Esophagus muscularis mucosa (tissue), 4 donors: Measurements from ENCODE around the gene UCK1. TPM values are rescaled to one million over a fixed set of nuclear protein-coding genes. Genes with fewer than 3 reads are reported as not detected.

Experiments used
- DNase-seq: peaks from one replicate; pipeline ENCODE4 v3.0.0-alpha.2; 2017; ENCODE audit errors: extremely low spot score
- H3K27ac ChIP-seq, 4 donors: fragments of 200-600 bp; sonication (generic); replicated peaks in 1 of 4; 1 replicate in 3 of 4; 2 replicates in 1 of 4; pipeline ENCODE4 v1.5.1; 2016 to 2019; ENCODE audit warnings: mild to moderate bottlenecking in 1 of 4
- H3K27me3 ChIP-seq, 4 donors: fragments of 200-600 bp; sonication (generic); one replicate each; pipeline versions ENCODE4 v1.5.1 to v1.6.0; 2016 to 2019
- H3K36me3 ChIP-seq, 4 donors: fragments of 200-600 bp; sonication (generic); one replicate each; pipeline ENCODE4 v1.5.1; 2016 to 2019
- H3K4me1 ChIP-seq, 4 donors: fragments of 200-600 bp; sonication (generic); one replicate each; pipeline ENCODE4 v1.5.1; 2016 to 2019
- H3K4me3 ChIP-seq, 4 donors: fragments of 200-600 bp; sonication (generic); 1 replicate in 2 of 4; 2 replicates in 2 of 4; pipeline ENCODE4 v1.5.1; 2016 to 2019; ENCODE audit warnings: mild to moderate bottlenecking in 4 of 4, moderate library complexity in 1 of 4
- H3K9me3 ChIP-seq, 4 donors: fragments of 200-600 bp; sonication (generic); 1 replicate in 3 of 4; 2 replicates in 1 of 4; pipeline ENCODE4 v1.5.1; 2016 to 2019
- EP300 ChIP-seq: sonication (generic); formaldehyde crosslinking; IDR thresholded peaks from one replicate; pipeline ENCODE4 v1.6.1; 2017; ENCODE audit warnings: antibody characterized with exemption
- POLR2A ChIP-seq: fragments of 450-650 bp; IDR thresholded peaks from one replicate; pipeline ENCODE4 v1.6.1; 2017; ENCODE audit warnings: antibody characterized with exemption, moderate library complexity, mild to moderate bottlenecking, low read depth
- POLR2AphosphoS5 ChIP-seq, 2 donors: sonication (generic); formaldehyde crosslinking; IDR thresholded peaks; one replicate each; pipeline ENCODE4 v1.6.1; 2017; ENCODE audit warnings: antibody characterized with exemption in 2 of 2
- WGBS: methylation state at CpG from one replicate; pipeline ENCODE4 v1.1.5; 2018; 5-methylcytosine and 5-hydroxymethylcytosine counted together
- intact Hi-C: fragments of 100-400 bp; cut with DNase I; formaldehyde crosslinking; loops from one replicate; pipeline ENCODE4 v1.15.1; 2023
- small RNA-seq, 3 donors: library from RNA; depleted of rRNA; stranded (forward); fragments of <200 nt; gene quantifications; one replicate each; pipeline ENCODE3, GENCODE V24; 2016
- total RNA-seq, 4 donors: library from RNA; depleted of rRNA; stranded (reverse); fragments of >200 nt; gene quantifications; one replicate each; pipeline versions ENCODE4 v1.1.0 to v1.2.1, GENCODE V29; 2016
- TF ChIP-seq, protein P1 (sequence below), 3 experiments: fragments of 200-600 bp in 2 of 3; fragments of 450-650 bp in 1 of 3; sonication (generic) in 2 of 3; IDR thresholded peaks; one replicate each; pipeline ENCODE4 v1.5.1; 2017 to 2019; ENCODE audit warnings: antibody characterized with exemption in 3 of 3, mild to moderate bottlenecking in 2 of 3, moderate library complexity in 1 of 3

UCK1 gene
- total RNA-seq, 4 donors from 2014 or later, result 47.3 to 63.9 (median 54.0) TPM

DNA sequence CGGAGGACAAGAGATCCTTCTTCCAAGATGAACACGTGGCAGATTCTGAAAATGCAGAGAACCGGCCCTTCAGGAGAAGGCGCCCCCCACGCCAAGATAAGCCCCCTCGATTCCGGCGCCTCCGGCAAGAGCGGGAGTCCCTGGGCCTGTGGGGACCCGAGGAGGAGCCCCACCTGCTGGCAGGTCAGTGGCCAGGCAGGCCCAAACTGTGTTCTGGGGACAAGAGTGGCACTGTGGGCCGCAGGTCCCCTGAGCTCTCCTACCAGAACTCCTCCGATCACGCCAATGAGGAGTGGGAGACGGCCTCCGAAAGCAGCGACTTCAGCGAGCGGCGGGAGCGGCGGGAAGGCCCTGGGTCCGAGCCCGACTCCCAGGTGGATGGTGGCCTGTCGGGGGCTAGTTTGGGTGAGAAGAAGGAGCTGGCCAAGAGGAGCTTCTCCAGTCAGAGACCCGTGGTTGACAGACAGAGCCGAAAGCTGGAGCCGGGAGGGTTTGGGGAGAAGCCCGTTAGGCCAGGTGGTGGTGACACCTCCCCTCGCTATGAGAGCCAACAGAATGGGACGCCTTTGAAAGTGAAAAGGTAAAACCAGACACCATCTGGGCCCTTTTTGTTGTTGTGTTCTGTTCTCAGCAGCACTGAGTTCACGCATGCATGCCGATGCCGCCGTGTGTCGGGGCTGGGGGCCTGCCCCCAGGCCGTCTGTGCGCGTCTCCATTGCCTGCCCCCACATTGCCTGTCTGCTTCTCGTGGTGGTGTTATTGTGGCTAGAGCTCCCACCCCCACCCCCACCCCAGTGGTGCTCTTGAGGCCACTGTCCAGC is 54.9 kb downstream of the UCK1 start:
- Histone ChIP-seq H3K9me3 (no peaks in the 10 kb centered on the region), H3K4me1 (peaks cover 8 to 19% (median 15%) of the 10 kb centered on the region in 4 donors), H3K36me3 (peaks cover 88 to 100% (median 98%) of the 10 kb centered on the region in 4 donors), H3K4me3 (no peak overlapping the region), H3K27me3 (no peaks in the 10 kb centered on the region), H3K27ac (no peak overlapping the region)
- 91% methylated on average over 38 of the region's 40 CpGs for WGBS
- intact Hi-C loops, result loop anchor here (5.0 kb wide), 2 partner anchors 109 to 129 kb away; no protein-coding TSS in a partner anchor
- TF ChIP-seq, protein P1, sequence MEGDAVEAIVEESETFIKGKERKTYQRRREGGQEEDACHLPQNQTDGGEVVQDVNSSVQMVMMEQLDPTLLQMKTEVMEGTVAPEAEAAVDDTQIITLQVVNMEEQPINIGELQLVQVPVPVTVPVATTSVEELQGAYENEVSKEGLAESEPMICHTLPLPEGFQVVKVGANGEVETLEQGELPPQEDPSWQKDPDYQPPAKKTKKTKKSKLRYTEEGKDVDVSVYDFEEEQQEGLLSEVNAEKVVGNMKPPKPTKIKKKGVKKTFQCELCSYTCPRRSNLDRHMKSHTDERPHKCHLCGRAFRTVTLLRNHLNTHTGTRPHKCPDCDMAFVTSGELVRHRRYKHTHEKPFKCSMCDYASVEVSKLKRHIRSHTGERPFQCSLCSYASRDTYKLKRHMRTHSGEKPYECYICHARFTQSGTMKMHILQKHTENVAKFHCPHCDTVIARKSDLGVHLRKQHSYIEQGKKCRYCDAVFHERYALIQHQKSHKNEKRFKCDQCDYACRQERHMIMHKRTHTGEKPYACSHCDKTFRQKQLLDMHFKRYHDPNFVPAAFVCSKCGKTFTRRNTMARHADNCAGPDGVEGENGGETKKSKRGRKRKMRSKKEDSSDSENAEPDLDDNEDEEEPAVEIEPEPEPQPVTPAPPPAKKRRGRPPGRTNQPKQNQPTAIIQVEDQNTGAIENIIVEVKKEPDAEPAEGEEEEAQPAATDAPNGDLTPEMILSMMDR (IDR thresholded peaks at IDR 0.05), result peak in 2 of 3 experiments; percentile 32 to 54
- TF ChIP-seq EP300, result no peak
- no peak for DNase-seq

DNA sequence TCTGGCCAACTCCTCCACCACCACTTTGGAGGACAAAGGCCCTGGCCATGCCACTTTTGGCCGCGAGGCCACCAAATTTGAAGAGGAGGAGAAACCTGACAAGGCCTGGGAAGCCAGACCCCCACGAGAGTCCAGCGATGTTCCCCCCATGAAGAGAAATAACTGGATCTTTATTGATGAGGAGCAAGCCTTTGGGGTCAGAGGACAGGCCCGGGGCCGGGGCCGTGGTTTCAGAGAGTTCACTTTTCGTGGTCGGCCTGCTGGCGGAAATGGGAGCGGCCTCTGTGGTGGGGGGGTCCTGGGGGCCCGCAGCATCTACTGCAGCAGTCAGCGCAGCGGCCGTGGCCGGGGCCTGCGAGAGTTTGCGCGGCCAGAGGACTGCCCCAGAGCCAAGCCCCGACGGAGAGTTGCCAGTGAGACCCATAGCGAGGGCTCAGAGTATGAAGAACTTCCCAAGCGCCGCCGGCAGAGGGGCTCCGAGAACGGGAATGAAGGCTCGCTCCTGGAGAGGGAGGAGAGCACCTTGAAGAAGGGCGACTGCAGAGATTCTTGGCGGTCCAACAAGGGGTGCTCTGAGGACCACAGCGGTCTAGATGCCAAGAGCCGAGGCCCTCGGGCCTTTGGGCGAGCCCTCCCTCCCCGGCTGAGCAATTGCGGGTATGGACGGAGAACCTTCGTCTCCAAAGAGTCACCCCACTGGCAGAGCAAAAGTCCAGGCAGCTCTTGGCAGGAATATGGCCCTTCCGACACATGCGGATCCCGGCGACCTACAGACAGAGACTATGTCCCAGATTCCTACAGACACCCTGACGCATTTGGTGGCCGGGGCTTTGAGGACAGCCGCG is 55.7 kb downstream of the UCK1 start:
- WGBS, result 94% methylated on average over 38 of the region's 46 CpGs
- Histone ChIP-seq H3K27me3 (no peaks in the 10 kb centered on the region), H3K4me1 (peaks cover 6 to 19% (median 8%) of the 10 kb centered on the region in 4 donors), H3K27ac (no peak overlapping the region), H3K9me3 (no peaks in the 10 kb centered on the region), H3K36me3 (peaks cover 96 to 100% (median 100%) of the 10 kb centered on the region in 4 donors), H3K4me3 (no peak overlapping the region)
- no peak for TF ChIP-seq POLR2A
- TF ChIP-seq, protein P1 (IDR thresholded peaks at IDR 0.05), result no peak
- no peak for TF ChIP-seq EP300
- no peak for TF ChIP-seq POLR2AphosphoS5 (IDR thresholded peaks at IDR 0.05)
- DNase-seq, result no peak
- intact Hi-C loops, result loop anchor here (5.0 kb wide), 2 partner anchors 108 to 128 kb away; no protein-coding TSS in a partner anchor

DNA sequence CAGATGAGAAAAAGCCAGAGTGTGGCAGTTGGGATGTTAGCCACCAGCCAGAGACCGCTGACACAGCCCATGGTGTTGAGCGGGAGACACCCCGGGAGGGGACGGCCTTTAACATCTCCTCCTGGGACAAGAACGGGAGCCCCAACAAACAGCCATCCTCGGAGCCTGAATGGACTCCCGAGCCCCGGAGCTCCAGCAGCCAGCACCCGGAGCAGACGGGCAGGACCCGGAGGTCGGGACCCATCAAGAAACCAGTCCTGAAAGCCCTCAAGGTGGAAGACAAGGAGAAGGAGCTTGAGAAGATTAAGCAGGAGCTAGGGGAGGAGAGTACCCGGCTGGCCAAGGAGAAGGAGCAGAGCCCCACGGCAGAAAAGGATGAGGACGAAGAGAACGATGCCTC is 56.4 kb downstream of the UCK1 start:
- H3K9me3 ChIP-seq, result no peaks in the 10 kb centered on the region

DNA sequence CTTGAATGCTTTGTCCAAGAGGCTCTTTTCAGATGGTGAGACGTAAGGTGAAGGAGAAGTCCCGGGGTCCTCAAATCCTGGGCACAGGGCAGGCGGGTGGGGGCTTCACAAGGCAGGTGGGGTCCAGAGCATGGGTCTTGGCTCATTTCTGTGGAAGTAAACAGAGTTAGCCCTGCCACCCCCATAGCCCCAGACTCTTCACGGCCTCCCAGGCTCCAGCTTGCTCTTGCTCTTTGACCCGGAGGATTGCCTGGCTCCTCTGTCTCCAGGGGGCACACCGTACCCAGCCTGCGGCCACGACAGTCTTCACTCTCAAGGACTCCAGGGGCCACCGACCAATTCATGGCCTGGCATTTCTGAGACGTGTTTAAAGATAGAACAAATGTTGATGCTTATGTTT is 57.2 kb downstream of the UCK1 start:
- intact Hi-C loops, result no loop called here
- Histone ChIP-seq H3K4me1 (peaks cover 5 to 19% (median 7%) of the 10 kb centered on the region in 4 donors), H3K4me3 (no peak overlapping the region), H3K27me3 (no peaks in the 10 kb centered on the region), H3K36me3 (peaks cover 94 to 100% (median 100%) of the 10 kb centered on the region in 4 donors), H3K9me3 (no peaks in the 10 kb centered on the region), H3K27ac (no peak overlapping the region)
- DNase-seq, result no peak
- 82% methylated on average over 10 of the region's 10 CpGs for WGBS
- TF ChIP-seq, protein P1 (IDR thresholded peaks at IDR 0.05), result no peak
- no peak for TF ChIP-seq POLR2A
- TF ChIP-seq EP300, result no peak
- no peak for TF ChIP-seq POLR2AphosphoS5 (IDR thresholded peaks at IDR 0.05)

More for the DNA sequence above, 56.4 kb downstream of the UCK1 start:
- no peak overlapping the region for H3K27ac ChIP-seq
- no peak for DNase-seq
- H3K36me3 ChIP-seq, result peaks cover 95 to 100% (median 100%) of the 10 kb centered on the region in 4 donors
- WGBS, result 92% methylated on average over 16 of the region's 16 CpGs
- intact Hi-C loops, result loop anchor here (5.0 kb wide), 2 partner anchors 107 to 127 kb away; no protein-coding TSS in a partner anchor
- H3K4me1 ChIP-seq, result peaks cover 5 to 19% (median 7%) of the 10 kb centered on the region in 4 donors
- H3K4me3 ChIP-seq, result no peak overlapping the region
- TF ChIP-seq POLR2AphosphoS5 (IDR thresholded peaks at IDR 0.05) (no peak), POLR2A (no peak), EP300 (no peak)
- TF ChIP-seq, protein P1 (IDR thresholded peaks at IDR 0.05), result no peak
- no peaks in the 10 kb centered on the region for H3K27me3 ChIP-seq

Small RNA genes within 50 kb of the gene (small RNA-seq; reads per million reads assigned to genes)
- gene SNORD62A (0 to 1.2 (median 0.25) reads per million in 3 donors), gene SNORD62B (0.75 to 5.4 (median 1.7) reads per million in 3 donors)

Other genes starting within 250 kb of the UCK1 start
- gene PLPP7, start 241.5 kb downstream of the UCK1 start, total RNA-seq, result 10 to 100 TPM; 11.4 to 22.5 (median 14.4) TPM
- 100 to 1,000 TPM; 109 to 226 (median 148) TPM for gene PRRC2B, start 137.2 kb downstream of the UCK1 start, total RNA-seq
- 10 to 100 TPM; 22.6 to 39.2 (median 25.0) TPM for gene POMT1, start 28.3 kb downstream of the UCK1 start, total RNA-seq
- under 1 TPM in 1 of 4 donors, not detected in 3; 0.19 TPM for gene PRRT1B, start 14.3 kb upstream of the UCK1 start, total RNA-seq
- gene RAPGEF1, start 208.8 kb upstream of the UCK1 start, total RNA-seq, result 100 to 1,000 TPM in 2 of 4 donors, 10 to 100 TPM in 2; 66.6 to 138 (median 101) TPM